ENCODE data around the gene ZBED5.

DNA sequence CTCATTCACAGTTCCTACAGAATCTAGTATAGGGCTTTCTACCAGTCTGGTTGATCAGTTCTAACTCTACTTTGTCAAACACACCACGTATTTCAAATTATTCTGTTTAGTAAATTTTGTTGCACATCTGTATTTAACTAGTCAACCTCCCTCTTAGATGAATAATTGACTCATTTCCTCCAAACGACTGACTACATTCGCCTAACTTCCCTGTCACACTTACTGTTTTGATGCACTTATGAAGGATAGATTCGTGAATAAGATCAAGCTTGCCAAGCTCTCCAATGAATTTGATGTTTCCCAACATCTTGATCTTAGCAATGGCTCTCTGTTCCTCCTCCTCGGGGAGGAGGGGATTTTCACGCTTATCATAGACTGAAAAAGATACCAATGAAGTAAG, 54.2 kb downstream of the ZBED5 start:
- no peak for TF ChIP-seq CTCF (IDR thresholded peaks at IDR 0.05)
- TF ChIP-seq POLR2A (IDR thresholded peaks at IDR 0.05): no peak
